WI38 (cell line): ENCODE data around the gene ASIC4.

Experiments used
- H3K4me3 ChIP-seq: 2 replicates; pipeline ENCODE4 v1.5.1; 2011; ENCODE audit warnings: low read depth, mild to moderate bottlenecking, control low read depth, low read length
- CTCF ChIP-seq: IDR thresholded peaks from 2 replicates; pipeline ENCODE4 v1.5.1; 2012; ENCODE audit warnings: low read depth, mild to moderate bottlenecking, control low read depth, low read length

Gene ASIC4

DNA sequence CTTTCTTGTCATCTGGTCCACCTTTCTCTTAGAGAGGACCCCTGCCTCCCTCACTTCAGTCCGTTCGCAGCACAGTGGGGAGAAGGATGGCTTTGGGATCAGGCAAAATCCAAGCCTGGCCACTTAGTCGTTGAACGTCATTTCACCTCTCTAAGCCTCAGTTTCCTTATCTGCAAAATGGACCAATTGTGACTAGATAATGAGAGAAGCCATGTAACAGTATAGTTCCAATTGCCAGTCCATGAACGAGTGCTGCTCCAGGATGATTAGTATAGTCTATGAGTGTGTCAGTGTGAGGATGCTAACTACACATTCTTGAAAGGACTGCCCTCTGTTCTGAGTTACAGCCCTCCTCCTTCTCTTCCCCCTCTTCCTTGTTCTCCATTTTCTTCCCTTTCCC, 58.9 kb downstream of the ASIC4 start:
- no peak for TF ChIP-seq CTCF

GRCh38 chr2:219574484-219575311, 60.4 kb downstream of the ASIC4 start:
- no peak for TF ChIP-seq CTCF
- no peak overlapping the region for H3K4me3 ChIP-seq

More for the DNA sequence above, 58.9 kb downstream of the ASIC4 start:
- H3K4me3 ChIP-seq, result no peak overlapping the region

- no peak for TF ChIP-seq CTCF
- H3K4me3 ChIP-seq, result no peak overlapping the region
Measured at GRCh38 chr2:219575566-219576504, 61.6 kb downstream of the ASIC4 start.

- no peak overlapping the region for H3K4me3 ChIP-seq
- TF ChIP-seq CTCF, result no peak
Measured at GRCh38 chr2:219576505-219577388, 62.5 kb downstream of the ASIC4 start.

DNA sequence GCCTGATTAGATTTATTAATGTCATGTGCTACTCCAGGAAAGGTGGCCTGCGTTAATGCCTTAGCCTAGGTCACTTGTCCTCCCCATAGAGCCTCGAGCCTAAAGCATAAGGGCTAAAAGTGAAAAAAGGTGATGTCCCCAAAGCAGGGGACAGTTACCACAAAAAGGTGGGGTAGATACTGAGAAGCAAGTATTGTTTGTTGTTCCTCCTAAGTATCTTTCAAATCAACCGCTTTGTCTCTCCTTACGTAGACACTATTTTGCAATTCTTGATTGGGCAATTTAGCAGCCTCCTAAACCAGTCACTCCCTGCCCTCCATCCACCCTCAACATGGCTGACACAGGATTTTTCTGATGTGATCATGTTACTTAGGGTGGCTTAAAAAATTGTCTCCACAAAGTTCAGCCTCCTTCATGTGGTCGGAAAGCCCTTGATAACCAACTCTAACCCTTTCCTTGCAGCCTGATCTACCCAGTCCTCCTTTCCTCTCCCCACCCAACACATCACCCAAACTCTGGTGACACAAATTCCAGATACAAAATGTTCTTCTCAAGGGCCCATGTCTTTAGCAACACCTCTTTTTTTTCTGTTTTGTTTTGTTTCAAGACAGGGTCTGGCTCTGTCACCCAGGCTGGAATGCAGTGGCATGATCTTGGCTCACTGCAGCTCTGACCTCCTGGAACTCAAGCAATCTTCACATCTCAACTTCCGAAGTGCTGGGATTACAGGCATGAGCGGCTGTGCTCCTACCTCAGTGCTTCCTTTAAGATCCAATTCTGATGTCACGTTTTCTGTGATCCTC, 64.7 kb downstream of the ASIC4 start:
- no peak for TF ChIP-seq CTCF

DNA sequence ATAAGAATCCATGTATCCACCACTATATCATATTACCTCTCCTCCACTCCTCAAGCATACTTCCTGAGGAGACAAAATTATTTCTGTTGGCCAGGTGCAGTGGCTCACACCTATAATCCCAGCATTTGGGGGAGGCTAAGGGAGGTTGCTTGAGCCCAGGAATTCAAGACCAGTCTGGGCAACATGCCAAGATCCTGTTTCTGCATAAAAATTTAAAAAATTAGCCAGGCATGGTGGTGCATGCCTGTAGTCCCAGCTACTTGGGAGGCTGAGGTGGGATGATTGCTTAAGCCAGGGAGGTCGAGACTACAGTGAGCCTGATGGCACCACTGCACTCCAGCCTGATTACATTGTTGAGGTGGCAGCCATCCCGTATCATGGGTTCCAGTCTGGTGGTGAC, 67.1 kb downstream of the ASIC4 start:
- TF ChIP-seq CTCF, result no peak
- H3K4me3 ChIP-seq, result no peak overlapping the region

More for the DNA sequence above, 64.7 kb downstream of the ASIC4 start:
- no peak overlapping the region for H3K4me3 ChIP-seq
